ENCODE results near the gene FAM163B. TPM values are rescaled to one million over a fixed set of nuclear protein-coding genes. Genes with fewer than 3 reads are reported as not detected.

The FAM163B gene
- total and polyA plus RNA-seq, 2 donors (not counting 3 experiments of a cell fraction or from before 2014, with no cell fraction given), result not detected

DNA sequence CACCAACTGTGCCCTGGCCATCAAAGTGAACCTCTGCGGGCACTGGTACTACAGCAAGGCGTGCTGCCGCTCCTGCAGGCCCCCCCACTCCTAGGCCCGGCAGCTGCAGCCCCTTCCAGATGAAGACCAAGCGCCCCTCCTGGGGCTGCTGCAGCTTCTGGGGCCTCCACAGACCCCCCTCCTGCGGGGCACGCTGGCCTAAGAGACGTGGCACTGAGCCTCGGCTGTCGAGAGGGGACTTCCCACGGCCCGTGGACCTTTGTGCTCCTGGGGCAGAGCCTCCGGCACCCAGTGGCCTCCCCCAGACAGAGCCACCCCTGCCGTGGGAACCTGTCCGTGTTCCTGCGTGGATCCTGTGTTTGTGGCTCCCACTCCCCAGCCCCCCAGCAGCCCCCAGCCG, 34.4 kb downstream of the FAM163B start:
- Histone ChIP-seq H3K9me3 (replicated peaks; ENCODE audit: control insufficient read depth, insufficient read depth, low read length) (no peaks in the 10 kb centered on the region), H3K27me3 (ENCODE audit: control insufficient read depth in 2 of 2, insufficient read depth in 2 of 2, low read length in 2 of 2) (no peaks in the 10 kb centered on the region), H3K36me3 (ENCODE audit: control insufficient read depth in 2 of 2, extremely low read depth in 1 of 2, insufficient read depth in 2 of 2, low read length in 2 of 2) (no peaks in the 10 kb centered on the region), H3K27ac (ENCODE audit: insufficient read depth, low read depth, low read length) (no peak overlapping the region), H3K9ac (replicated peaks; ENCODE audit: extremely low read depth, insufficient read depth, low read length) (no peak overlapping the region), H3K4me3 (replicated peaks in 1 of 3; ENCODE audit: insufficient read depth in 1 of 3, low read depth in 1 of 3, low read length in 3 of 3) (no peak overlapping the region), H3K9me1 (replicated peaks; ENCODE audit: control insufficient read depth, extremely low read depth, insufficient read depth, low read length) (no peaks in the 10 kb centered on the region), H2AFZ (ENCODE audit: low read depth, low read length) (no peak overlapping the region), H4K20me1 (replicated peaks; ENCODE audit: control insufficient read depth, extremely low read depth, insufficient read depth, low read length) (no peaks in the 10 kb centered on the region), H3K4me2 (ENCODE audit: insufficient read depth, low read length) (no peak overlapping the region), H3K79me2 (ENCODE audit: control insufficient read depth, insufficient read depth, low read length) (no peaks in the 10 kb centered on the region), H3K4me1 (ENCODE audit: control insufficient read depth, extremely low read depth, insufficient read depth, low read length) (peaks cover 2% of the 10 kb centered on the region)
- BruUV-seq (replicated peaks), result no TSS peak
- FAIRE-seq, result no peak
- dilution Hi-C loops (cut with MboI; ENCODE audit: extremely low pct_ligation_motif_present, low sequenced_read_pairs), result no loop called here
- intact Hi-C loops (cut with micrococcal nuclease), result no loop called here
- ChIA-PET POLR2A (no interaction called here), CTCF (no interaction called here)
- TF ChIP-seq EZH2 (IDR thresholded peaks at IDR 0.05; ENCODE audit: borderline replicate concordance, low read depth, low read length, severe bottlenecking) (no peak), POLR2AphosphoS5 (IDR thresholded peaks at IDR 0.05; ENCODE audit: insufficient read depth, low read depth, low read length) (no peak), MYC (IDR thresholded peaks at IDR 0.05; ENCODE audit: low read depth, low read length) (no peak), JUN (IDR thresholded peaks at IDR 0.05; ENCODE audit: borderline replicate concordance, insufficient read depth, insufficient read length, low read depth) (no peak), GATA2 (IDR thresholded peaks at IDR 0.05; ENCODE audit: insufficient read depth, insufficient read length, low read depth, low read length) (no peak), FOS (IDR thresholded peaks at IDR 0.05; ENCODE audit: borderline replicate concordance, insufficient read depth, low read length) (no peak), POLR2A (IDR thresholded peaks at IDR 0.05; ENCODE audit: low read depth, low read length) (no peak)
- TF ChIP-seq, protein P1, sequence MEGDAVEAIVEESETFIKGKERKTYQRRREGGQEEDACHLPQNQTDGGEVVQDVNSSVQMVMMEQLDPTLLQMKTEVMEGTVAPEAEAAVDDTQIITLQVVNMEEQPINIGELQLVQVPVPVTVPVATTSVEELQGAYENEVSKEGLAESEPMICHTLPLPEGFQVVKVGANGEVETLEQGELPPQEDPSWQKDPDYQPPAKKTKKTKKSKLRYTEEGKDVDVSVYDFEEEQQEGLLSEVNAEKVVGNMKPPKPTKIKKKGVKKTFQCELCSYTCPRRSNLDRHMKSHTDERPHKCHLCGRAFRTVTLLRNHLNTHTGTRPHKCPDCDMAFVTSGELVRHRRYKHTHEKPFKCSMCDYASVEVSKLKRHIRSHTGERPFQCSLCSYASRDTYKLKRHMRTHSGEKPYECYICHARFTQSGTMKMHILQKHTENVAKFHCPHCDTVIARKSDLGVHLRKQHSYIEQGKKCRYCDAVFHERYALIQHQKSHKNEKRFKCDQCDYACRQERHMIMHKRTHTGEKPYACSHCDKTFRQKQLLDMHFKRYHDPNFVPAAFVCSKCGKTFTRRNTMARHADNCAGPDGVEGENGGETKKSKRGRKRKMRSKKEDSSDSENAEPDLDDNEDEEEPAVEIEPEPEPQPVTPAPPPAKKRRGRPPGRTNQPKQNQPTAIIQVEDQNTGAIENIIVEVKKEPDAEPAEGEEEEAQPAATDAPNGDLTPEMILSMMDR (IDR thresholded peaks at IDR 0.05; ENCODE audit: extremely low read depth in 1 of 2, insufficient read depth in 1 of 2, low read depth in 1 of 2, low read length in 2 of 2), result no peak
- TF ChIP-seq, protein P2, sequence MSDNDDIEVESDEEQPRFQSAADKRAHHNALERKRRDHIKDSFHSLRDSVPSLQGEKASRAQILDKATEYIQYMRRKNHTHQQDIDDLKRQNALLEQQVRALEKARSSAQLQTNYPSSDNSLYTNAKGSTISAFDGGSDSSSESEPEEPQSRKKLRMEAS (IDR thresholded peaks at IDR 0.05; ENCODE audit: insufficient read depth, insufficient read length), result no peak
- no peak for DNase-seq (ENCODE audit: low read depth, low spot score)

All from endothelial cell of umbilical vein (primary cell).